Esophagus mucosa (tissue), 1 donor: ENCODE data around the gene THOC3. TPM values are rescaled to one million over a fixed set of nuclear protein-coding genes. Genes with fewer than 3 reads are reported as not detected.
A peak's percentile ranks its signal among the peaks of the same experiment; 100 is the strongest.
"Not testable (repeated sequence)": the region's sequence is repeated elsewhere in the genome, so short reads cannot be mapped to it uniquely, and the experiment has no call there.

Experiments
- ATAC-seq: fragments of 200-7000 bp; cut with Tn5 transposase; one replicate; pipeline ENCODE4 v1.9.1; 2020
- total RNA-seq: library from RNA; stranded (reverse); gene quantifications from one replicate; pipeline ENCODE4 v1.2.4, GENCODE V29; 2023
- donor health status: DM: yes; HTN: yes; CAD: no.

THOC3 gene
- total RNA-seq, 1 donor from 2014 or later = 155 TPM

- peak; percentile 21 for ATAC-seq
These were observed 29.6 kb downstream of the THOC3 start for GRCh38 chr5:175938489-175938888.

GRCh38 chr5:175928752-175929151 is 39.4 kb downstream of the THOC3 start:
- not testable (repeated sequence) for ATAC-seq

GRCh38 chr5:175925106-175925505 is 43.0 kb downstream of the THOC3 start:
- ATAC-seq = not testable (repeated sequence)

GRCh38 chr5:175922192-175922885 is 45.8 kb downstream of the THOC3 start:
- ATAC-seq = no peak

- ATAC-seq = peak; percentile 7
These were observed 46.9 kb downstream of the THOC3 start for GRCh38 chr5:175921061-175921730.

- ATAC-seq = no peak
These were observed 47.8 kb downstream of the THOC3 start for GRCh38 chr5:175920231-175920811.

- ATAC-seq = not testable (repeated sequence)
These were observed 52.8 kb downstream of the THOC3 start for GRCh38 chr5:175915066-175916037.

- ATAC-seq = peak; percentile 42
These were observed 54.1 kb downstream of the THOC3 start for GRCh38 chr5:175913835-175914672.

- ATAC-seq = not testable (repeated sequence)
These were observed 58.0 kb downstream of the THOC3 start for GRCh38 chr5:175910072-175910471.

Other genes starting within 250 kb of the THOC3 start
- not detected for gene CPLX2, start 96.7 kb downstream of the THOC3 start, total RNA-seq